Neuronal stem cell (in vitro differentiated cells): ENCODE results near the gene NPIPA2.
"Not testable (repeated sequence)": the region's sequence is repeated elsewhere in the genome, so short reads cannot be mapped to it uniquely, and the experiment has no call there.

Source experiments
- DNase-seq: peaks from one replicate; pipeline ENCODE4 v3.0.0-alpha.2; 2013; ENCODE audit warnings: low spot score
- H2AFZ ChIP-seq: one replicate; pipeline ENCODE4 v1.6.1; 2013; ENCODE audit warnings: mild to moderate bottlenecking, low read length, inconsistent platforms
- H2AK5ac ChIP-seq: 2 replicates; pipeline ENCODE4 v1.6.1; 2013; ENCODE audit warnings: low read depth, mild to moderate bottlenecking, inconsistent platforms, low read length, moderate library complexity, mixed read lengths
- H2BK120ac ChIP-seq: 2 replicates; pipeline ENCODE4 v1.6.1; 2013; ENCODE audit warnings: low read depth, mild to moderate bottlenecking, inconsistent platforms, low read length, moderate library complexity, mixed read lengths
- H2BK12ac ChIP-seq: one replicate; pipeline ENCODE4 v1.6.1; 2013; ENCODE audit warnings: low read length, inconsistent platforms
- H2BK15ac ChIP-seq: 2 replicates; pipeline ENCODE4 v1.6.1; 2013; ENCODE audit warnings: mild to moderate bottlenecking, low read length, inconsistent platforms, mixed read lengths
- H2BK5ac ChIP-seq: one replicate; pipeline ENCODE4 v1.6.1; 2013; ENCODE audit warnings: inconsistent platforms, mild to moderate bottlenecking, low read length, moderate library complexity
- H3K14ac ChIP-seq: one replicate; pipeline ENCODE4 v1.6.1; 2013; ENCODE audit warnings: low read length, inconsistent platforms
- H3K18ac ChIP-seq: 2 replicates; pipeline ENCODE4 v1.6.1; 2013; ENCODE audit warnings: low read length, inconsistent platforms
- H3K23ac ChIP-seq: 2 replicates; pipeline ENCODE4 v1.6.1; 2013; ENCODE audit warnings: low read depth, mild to moderate bottlenecking, mixed read lengths, low read length, inconsistent platforms; ENCODE audit not compliant: poor library complexity
- H3K27ac ChIP-seq: replicated peaks from 3 replicates; pipeline ENCODE4 v1.5.1; 2013; ENCODE audit warnings: low read length, inconsistent platforms
- H3K27me3 ChIP-seq, 3 experiments: 2 replicates each; pipeline ENCODE4 v1.6.1; 2013; ENCODE audit warnings: low read length in 3 of 3, mild to moderate bottlenecking in 2 of 3, inconsistent platforms in 1 of 3, low read depth in 1 of 3, mixed read lengths in 1 of 3, moderate library complexity in 1 of 3; ENCODE audit not compliant: control insufficient read depth in 3 of 3, insufficient read depth in 3 of 3
- H3K36me3 ChIP-seq, 2 donors: replicated peaks in 1 of 2; 2 replicates each; pipeline ENCODE4 v1.6.1; 2013; ENCODE audit warnings: low read length in 2 of 2; ENCODE audit not compliant: control insufficient read depth in 2 of 2, insufficient read depth in 2 of 2
- H3K4ac ChIP-seq: 2 replicates; pipeline ENCODE4 v1.6.1; 2013; ENCODE audit warnings: inconsistent platforms, mild to moderate bottlenecking, low read length, moderate library complexity
- H3K4me1 ChIP-seq, 2 donors: 1 replicate in 1 of 2; 2 replicates in 1 of 2; pipeline ENCODE4 v1.6.1; 2013; ENCODE audit warnings: low read length in 2 of 2, low read depth in 1 of 2; ENCODE audit not compliant: control insufficient read depth in 2 of 2, insufficient read depth in 1 of 2
- H3K4me2 ChIP-seq: one replicate; pipeline ENCODE4 v1.6.1; 2013; ENCODE audit warnings: mild to moderate bottlenecking, low read length, inconsistent platforms; ENCODE audit not compliant: insufficient read depth, poor library complexity, severe bottlenecking
- H3K4me3 ChIP-seq, 2 donors: 2 replicates each; pipeline ENCODE4 v1.5.1; 2013; ENCODE audit warnings: low read length in 2 of 2, mild to moderate bottlenecking in 2 of 2, inconsistent platforms in 1 of 2, moderate library complexity in 1 of 2
- H3K79me1 ChIP-seq: one replicate; pipeline ENCODE4 v1.6.1; 2013; ENCODE audit warnings: low read depth, mild to moderate bottlenecking, inconsistent platforms, low read length, moderate library complexity
- H3K9ac ChIP-seq: one replicate; pipeline ENCODE4 v1.6.1; 2013; ENCODE audit warnings: mild to moderate bottlenecking, low read depth, low read length, inconsistent platforms; ENCODE audit not compliant: poor library complexity
- H3K9me3 ChIP-seq, 2 donors: replicated peaks in 1 of 2; 2 replicates each; pipeline versions ENCODE3 to v1.6.1; 2013; ENCODE audit warnings: low read length in 2 of 2, mild to moderate bottlenecking in 2 of 2, inconsistent platforms in 1 of 2, low read depth in 1 of 2, mixed read lengths in 1 of 2, moderate library complexity in 1 of 2; ENCODE audit not compliant: control insufficient read depth in 2 of 2, insufficient read depth in 1 of 2
- H4K8ac ChIP-seq: one replicate; pipeline ENCODE4 v1.6.1; 2013; ENCODE audit warnings: low read depth, mild to moderate bottlenecking, inconsistent platforms, low read length, moderate library complexity
- H4K91ac ChIP-seq: one replicate; pipeline ENCODE4 v1.6.1; 2013; ENCODE audit warnings: low read length, low read depth, mild to moderate bottlenecking, inconsistent platforms; ENCODE audit not compliant: poor library complexity
- WGBS, 2 donors: extraction: QIAGEN DNeasy Blood & Tissue Kit; methylation state at CpG; one replicate each; pipeline ENCODE4 v1.1.7; 2013; ENCODE audit warnings: missing lambda C conversion rate in 2 of 2, mixed read lengths in 1 of 2; ENCODE audit not compliant: insufficient read length in 2 of 2, insufficient replicate concordance in 1 of 2; ENCODE audit errors: extremely low coverage in 2 of 2; 5-methylcytosine and 5-hydroxymethylcytosine counted together

Gene NPIPA2

GRCh38 chr16:14703156-14704011 is 38.9 kb upstream of the NPIPA2 start, which contains the start of gene NPIPA3:
NPIPA3 (plus strand) TSS chr16:14703411; CDS start chr16:14708944, 5,533 bp downstream.
- H3K27me3 ChIP-seq, H3K4ac ChIP-seq, H4K8ac ChIP-seq, DNase-seq, H2AK5ac ChIP-seq, H3K36me3 ChIP-seq, H3K9ac ChIP-seq, H4K91ac ChIP-seq, H3K14ac ChIP-seq, H3K27ac ChIP-seq, H2BK5ac ChIP-seq, H3K9me3 ChIP-seq, H3K79me1 ChIP-seq, H2AFZ ChIP-seq, H3K4me1 ChIP-seq, H3K18ac ChIP-seq, H2BK15ac ChIP-seq, H3K4me2 ChIP-seq, H3K4me3 ChIP-seq, H2BK120ac ChIP-seq, H3K23ac ChIP-seq, H2BK12ac ChIP-seq: not testable (repeated sequence)
- WGBS, 2 donors = no CpG with 5 or more reads among the region's 73 CpGs

- not testable (repeated sequence) for H3K79me1 ChIP-seq, H3K18ac ChIP-seq, H2BK15ac ChIP-seq, H2BK12ac ChIP-seq, H3K27ac ChIP-seq, H4K91ac ChIP-seq, H2AFZ ChIP-seq, H3K4me2 ChIP-seq, H2BK5ac ChIP-seq, H3K9ac ChIP-seq, H3K9me3 ChIP-seq, H2BK120ac ChIP-seq, H3K4ac ChIP-seq, H4K8ac ChIP-seq, H3K36me3 ChIP-seq, DNase-seq, H3K27me3 ChIP-seq, H3K4me3 ChIP-seq, H2AK5ac ChIP-seq, H3K23ac ChIP-seq, H3K14ac ChIP-seq, H3K4me1 ChIP-seq
- no CpG with 5 or more reads among the region's 28 CpGs for WGBS, 2 donors
Observed at GRCh38 chr16:14733233-14733632, 9.1 kb upstream of the NPIPA2 start.

GRCh38 chr16:14740832-14741385 is 1.4 kb upstream of the NPIPA2 start:
- not testable (repeated sequence) for H2BK120ac ChIP-seq, H3K4me1 ChIP-seq, H3K27ac ChIP-seq, H2AK5ac ChIP-seq, H3K9ac ChIP-seq, H4K8ac ChIP-seq, H4K91ac ChIP-seq, H3K23ac ChIP-seq, H3K4me2 ChIP-seq, H3K18ac ChIP-seq, H2AFZ ChIP-seq, H3K9me3 ChIP-seq, H3K14ac ChIP-seq, H2BK15ac ChIP-seq, H3K4ac ChIP-seq, H3K27me3 ChIP-seq, DNase-seq, H2BK12ac ChIP-seq, H3K79me1 ChIP-seq, H2BK5ac ChIP-seq, H3K4me3 ChIP-seq, H3K36me3 ChIP-seq
- no CpG with 5 or more reads among the region's 10 CpGs for WGBS, 2 donors

GRCh38 chr16:14741794-14742193 is 539 bp upstream of the NPIPA2 start:
- not testable (repeated sequence) for H3K79me1 ChIP-seq, H3K27me3 ChIP-seq, H3K23ac ChIP-seq, H3K4me3 ChIP-seq, H3K36me3 ChIP-seq, H4K91ac ChIP-seq, H3K14ac ChIP-seq, H3K9ac ChIP-seq, DNase-seq, H2AFZ ChIP-seq, H2AK5ac ChIP-seq, H4K8ac ChIP-seq, H3K4ac ChIP-seq, H3K9me3 ChIP-seq, H3K18ac ChIP-seq, H3K4me1 ChIP-seq, H3K27ac ChIP-seq, H2BK120ac ChIP-seq, H2BK12ac ChIP-seq, H2BK15ac ChIP-seq, H2BK5ac ChIP-seq, H3K4me2 ChIP-seq
- WGBS, 2 donors = no CpG with 5 or more reads among the region's 11 CpGs
